G401.6 (cell line): ENCODE results near the gene TNS3.

Experiments
- FAIRE-seq: peaks from 2 replicates; lab custom pipeline; 2012; peaks lifted over from hg19 to GRCh38; lab: Jason Lieb, UNC

Gene TNS3

DNA sequence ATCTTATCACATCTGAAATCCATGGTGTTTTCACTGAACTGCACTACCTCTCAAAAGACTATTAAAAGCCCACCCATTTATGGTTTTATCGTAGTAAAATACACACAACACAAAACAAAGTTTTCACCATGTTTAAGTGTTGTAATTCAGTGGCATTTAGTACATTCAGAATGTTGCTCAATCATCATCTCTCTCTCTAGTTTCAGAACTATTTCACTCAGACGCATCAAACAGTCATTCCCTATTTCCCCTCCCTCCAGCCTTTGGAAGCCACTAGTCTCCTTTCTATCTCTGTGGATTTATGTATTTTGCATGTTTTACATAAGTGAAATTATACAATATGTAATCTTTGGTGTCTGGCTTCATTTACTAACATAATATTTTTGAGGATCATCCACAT is 332.6 kb downstream of the TNS3 start:
- no peak for FAIRE-seq

DNA sequence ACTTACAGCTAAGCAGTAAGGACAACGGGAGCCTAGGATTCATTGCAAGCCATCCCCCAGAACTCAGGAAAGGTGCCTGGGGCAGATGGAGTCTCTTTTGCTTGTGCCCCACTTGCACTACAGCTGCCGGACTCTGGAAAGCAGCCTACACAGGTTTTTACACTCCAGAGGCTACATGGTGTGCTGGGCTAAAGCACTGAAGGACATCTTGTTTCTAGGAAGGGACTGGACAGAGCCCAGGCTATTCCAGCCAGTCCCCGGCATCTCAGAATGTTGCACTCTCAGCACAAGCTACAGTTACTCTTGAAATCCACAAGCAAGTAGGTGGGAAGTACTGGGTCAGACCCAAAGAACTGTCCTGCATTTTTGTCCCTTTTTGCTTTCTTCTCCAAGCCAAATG is 333.1 kb downstream of the TNS3 start:
- no peak for FAIRE-seq

DNA sequence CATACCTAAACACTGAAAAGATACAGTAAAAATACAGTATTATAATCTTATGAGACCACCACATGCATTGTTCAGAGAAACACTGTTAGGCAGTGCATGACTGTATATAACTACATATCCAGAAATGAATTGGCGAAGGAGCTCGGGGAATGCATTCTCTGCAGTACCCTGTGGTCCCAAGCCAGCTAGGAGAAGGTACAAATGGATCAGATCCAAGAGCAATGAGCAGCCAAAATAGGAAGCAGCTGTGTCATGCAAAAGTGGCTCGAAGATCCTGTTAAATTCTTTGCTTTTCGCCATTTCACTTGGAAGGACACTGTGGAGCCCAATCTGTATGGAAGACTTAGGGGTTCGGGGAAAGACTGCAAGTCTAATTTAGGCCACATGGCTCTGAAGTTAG is 334.8 kb downstream of the TNS3 start:
- FAIRE-seq = no peak

DNA sequence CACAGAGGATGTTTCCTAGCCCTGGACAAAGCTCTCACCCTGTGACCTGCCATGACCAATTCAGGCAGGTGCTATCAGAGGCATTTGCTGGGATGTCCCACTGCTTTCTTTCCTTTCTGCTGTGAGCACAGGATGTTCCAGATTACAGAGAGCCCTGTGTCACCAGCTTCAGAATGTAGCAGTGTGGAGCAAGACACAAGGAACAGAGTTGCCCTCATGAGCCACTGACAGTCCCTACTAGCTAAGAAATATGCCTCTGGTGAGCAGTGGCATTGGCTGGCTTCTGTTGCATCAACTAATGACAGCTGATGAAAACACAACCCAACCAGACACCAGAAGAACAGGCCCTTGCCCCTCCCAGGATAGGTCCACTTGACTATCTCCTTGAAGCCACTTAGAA is 337.2 kb downstream of the TNS3 start:
- no peak for FAIRE-seq

DNA sequence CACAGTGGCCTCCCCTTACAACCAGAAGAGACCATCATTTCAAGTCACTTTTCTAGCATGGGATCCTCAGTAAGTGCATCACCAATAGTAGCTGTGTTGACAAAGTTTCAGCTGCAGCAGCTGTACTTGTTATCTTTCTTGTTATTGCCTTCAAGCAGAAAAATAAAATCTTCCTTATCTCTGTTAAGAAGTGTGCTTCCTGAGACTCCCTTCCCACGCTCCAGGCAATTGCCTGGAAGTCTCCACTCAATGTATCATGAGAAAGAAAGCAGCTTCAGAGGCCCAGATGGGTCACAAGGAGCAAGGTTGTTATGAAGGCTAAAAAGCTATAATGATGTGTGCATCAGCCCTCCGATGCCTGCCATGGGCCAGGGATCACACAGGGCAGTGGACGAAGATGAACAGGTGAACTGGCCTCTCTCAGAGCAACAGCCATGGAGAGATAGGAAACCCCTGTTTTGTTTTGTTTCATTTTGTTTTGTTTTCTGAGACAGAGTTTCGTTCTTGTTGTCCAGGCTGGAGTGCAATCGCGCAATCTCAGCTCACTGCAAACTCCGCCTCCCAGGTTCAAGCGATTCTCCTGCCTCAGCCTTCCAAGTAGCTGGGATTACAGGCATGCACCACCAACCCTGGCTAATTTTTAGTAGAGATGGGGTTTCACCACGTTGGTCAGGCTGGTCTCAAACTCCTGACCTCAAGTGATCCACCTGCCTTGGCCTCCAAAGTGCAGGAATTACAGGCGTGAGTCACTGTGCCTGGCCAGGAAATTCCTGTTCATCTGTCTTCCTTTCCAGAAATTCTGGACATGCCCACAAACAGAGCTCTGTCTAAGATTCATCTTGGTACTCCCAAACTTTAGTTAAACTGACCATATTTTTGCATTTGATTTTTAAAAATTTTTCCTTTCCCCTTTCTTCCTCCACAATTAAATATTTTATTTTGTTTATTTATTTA is 340.5 kb downstream of the TNS3 start:
- no peak for FAIRE-seq

DNA sequence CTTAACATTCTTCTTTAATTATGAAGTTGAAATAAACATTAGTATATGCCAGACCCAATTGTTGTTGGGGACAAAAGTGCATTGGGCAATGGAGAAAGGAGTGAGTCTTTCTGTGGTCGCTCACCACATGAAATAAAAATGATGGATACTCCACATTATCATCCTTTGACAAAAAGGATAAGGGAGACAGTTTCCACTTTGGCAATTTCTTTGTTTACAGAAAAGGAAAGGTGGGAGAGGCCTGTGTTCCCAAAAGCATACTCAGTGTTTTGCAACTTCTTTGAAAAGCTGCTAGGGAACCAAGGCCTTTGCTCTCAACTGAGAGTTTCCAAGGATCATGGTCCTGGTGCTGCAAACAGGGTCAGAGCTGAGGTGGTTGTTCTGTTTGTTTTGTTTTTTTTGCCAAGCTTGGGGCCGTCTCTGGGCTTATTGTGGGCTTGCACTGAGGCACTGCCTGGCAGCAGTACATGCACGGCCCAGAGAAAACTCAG is 341.9 kb downstream of the TNS3 start:
- FAIRE-seq = no peak

DNA sequence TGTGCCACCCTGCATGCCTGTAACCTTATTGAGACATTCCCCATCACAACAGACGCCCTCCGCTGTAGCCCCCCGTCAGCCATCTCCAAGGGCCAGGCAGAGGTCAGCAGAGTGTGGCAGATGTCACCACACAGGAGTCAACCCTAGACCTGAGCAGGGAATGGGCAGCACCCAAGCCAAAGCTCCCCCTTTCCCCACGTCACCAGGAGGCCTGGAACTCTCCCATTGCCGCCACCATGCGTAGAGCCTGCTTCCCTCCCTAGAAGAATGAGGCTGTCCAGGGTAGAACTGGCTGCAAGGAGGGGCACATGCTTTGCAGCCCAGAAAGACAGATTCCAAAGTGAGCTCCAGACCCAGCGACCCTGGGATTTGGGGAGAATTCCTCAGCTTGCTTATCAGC is 342.9 kb downstream of the TNS3 start:
- no peak for FAIRE-seq

DNA sequence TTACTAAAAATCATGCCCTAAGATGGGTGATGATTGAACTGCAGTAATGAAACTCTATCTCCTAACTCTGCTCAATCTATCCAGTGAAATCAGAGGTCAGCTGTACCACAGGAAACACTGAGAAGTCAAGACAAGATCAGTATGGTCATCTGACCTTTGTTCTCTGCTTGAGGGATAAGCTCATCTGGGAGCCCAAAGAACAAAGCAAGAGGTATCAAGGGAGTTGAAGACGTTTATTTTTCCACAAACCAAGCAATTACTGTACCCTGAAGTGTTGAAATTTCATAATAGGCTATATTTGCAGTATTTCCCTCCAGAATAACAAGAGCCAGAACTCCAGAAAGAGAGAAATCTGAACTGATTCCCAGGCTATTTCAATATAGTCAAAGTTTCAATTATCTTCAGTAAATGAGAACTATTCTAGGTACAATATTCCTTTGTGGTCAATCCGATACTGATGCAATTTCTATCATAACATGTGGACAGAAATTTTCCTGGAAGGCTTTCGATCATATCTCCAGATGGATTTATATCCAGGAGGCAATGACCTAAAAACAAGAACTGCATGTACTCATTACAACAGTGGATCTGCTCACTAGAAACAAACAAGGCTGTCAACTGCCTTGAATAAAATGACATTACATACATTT is 345.3 kb downstream of the TNS3 start:
- FAIRE-seq = no peak

DNA sequence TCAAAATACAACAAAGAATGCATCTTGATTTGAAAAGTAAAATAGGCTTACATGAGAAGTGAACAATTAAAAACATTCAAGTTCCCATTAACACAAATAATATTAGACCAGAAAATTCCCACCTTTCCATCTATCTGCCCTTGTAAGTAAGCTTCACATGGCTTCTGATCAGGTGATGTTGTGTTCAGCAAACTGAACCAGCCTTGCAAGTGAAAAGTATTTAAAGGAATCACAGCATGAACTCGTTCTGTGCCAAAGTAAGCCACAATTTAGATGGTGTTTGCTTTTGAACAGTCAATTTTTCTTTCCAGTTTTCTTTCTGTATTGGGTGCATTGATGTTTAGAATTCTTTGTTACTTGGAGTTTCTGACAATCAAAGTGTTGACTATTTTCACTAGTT is 347.9 kb downstream of the TNS3 start:
- FAIRE-seq = no peak

DNA sequence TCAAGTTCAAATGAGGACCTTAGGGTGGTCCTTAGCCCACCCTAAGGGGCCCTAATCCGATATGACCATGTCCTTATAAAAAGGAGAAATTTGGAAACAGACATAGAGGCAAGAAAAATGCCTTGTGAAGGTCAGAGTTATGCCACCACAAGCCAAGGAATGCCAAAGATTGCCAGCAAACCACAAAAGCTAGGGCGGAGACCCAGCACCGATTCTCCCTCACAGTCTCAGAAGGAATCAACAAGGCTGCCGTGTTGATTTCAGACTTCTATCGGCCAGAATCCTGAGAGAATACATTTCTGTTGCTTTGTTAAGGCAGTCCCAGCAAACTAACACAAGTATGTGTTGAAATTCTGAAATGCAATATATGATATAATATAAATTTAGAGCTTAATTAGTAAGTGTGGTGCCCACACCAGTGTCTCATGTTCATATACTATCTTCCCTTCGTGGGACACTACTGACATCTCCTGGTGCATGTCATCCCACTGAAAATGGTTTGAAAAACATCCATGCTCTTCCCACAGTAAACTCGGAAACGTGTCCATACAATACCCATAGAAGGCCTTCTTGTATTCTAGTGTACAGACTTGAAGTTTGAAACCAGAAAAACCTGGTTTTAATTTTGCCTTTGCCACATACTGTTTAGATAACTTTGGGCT is 349.0 kb downstream of the TNS3 start:
- FAIRE-seq = no peak

DNA sequence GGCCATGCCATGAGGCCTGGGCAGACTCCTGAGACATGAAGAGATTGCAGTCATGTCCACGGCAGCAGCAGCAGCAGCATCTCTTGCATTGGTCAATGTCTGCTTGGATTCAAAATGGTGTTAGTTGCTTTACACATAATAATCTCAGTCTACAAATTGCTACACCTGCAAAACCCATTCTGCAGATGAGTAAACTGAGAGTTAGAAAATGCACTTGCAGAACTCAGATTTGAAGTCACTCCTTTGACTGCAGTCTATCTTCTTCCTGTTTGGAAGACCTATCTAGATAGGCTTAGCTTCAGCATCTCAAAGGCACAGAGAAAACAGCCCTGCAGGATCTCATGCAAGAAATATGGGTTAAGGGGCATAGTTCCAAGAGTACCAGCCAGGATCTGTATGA is 350.3 kb downstream of the TNS3 start:
- FAIRE-seq = no peak

DNA sequence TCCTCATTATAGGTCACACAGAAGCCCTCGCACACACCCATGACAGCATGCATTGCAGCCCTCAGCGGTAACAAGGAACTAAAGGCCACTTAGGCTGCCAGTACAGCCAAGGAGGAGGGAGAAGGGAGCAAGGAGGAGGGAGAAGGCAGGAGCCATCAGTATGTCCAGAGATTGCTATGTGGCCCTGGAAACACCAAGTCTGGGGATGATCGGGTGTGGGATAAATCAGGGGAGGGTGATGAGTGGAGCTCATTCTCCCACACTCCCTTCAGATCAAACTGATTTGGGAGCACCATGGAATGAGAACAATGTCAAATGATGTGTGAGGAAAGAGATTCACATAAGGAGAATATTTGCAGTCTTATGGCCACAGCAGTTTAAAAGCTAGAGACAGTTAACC is 350.9 kb downstream of the TNS3 start:
- no peak for FAIRE-seq

DNA sequence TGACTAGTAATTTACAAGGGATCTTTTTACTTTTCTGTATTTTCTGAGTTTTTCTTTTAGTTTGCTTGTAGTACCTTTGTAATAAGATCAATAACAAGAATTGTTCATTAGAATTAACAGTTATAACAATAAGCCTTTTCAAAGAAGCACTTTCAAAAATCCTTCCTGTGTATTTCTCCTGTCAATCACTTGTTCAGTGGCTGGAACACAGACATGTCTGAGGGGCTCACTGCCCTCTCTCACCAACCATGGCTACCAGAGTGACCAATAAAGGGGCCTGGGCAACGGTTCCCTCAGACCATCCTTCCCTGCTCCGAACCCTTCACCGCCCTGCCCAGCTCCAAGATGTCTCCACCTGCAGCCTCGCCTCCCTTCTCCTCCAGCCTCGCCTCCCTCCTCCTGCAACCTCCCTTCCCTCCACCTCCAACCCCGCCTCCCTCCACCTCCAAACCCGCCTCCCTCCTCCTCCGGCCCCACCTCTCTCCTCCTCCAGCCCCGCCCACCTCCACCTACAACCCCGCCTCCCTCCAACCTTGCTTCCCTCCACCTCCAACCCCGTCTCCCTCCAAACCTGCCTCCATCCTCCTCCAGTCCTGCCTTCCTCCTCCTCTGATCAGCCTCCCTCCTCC is 353.4 kb downstream of the TNS3 start:
- FAIRE-seq = peak; percentile 3

DNA sequence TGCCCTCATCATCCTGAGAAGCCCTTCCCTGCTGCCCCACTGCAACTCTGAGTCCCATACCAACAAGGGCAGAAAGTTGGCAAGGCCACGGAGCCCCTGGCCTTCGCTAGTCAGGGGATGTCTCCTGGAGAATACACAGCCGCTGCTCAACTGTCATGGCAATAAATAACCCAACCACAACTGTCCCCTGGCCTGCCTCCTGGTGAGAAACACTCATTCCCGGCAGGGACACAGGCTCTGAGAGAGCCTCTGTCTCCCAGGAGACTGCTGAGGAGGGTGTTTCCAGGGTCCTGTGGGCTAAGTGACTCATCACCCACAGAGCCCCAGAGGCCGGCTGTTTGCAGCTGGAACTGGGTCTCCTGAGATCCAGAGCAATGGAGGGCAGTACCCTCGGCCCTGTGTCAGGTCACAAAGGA is 354.1 kb downstream of the TNS3 start:
- no peak for FAIRE-seq

DNA sequence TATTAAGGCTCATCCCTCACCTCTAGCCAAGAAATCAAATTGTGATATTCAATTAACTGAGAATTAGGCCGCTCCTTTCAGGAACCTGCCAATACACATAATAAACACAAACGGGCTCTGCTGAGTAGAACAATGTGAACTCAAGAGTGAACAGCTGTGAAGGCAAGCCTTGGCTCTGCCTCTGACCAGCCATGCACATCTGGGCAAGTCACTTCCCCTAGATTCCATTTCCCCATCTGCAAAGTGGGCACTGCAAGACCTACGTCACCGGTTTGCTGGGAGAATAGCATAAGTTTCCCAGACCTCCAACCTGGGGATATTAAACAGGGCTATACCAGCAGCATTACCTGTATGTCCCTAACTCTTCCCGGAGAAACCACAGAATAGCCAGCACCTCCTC is 355.2 kb downstream of the TNS3 start:
- FAIRE-seq = no peak

DNA sequence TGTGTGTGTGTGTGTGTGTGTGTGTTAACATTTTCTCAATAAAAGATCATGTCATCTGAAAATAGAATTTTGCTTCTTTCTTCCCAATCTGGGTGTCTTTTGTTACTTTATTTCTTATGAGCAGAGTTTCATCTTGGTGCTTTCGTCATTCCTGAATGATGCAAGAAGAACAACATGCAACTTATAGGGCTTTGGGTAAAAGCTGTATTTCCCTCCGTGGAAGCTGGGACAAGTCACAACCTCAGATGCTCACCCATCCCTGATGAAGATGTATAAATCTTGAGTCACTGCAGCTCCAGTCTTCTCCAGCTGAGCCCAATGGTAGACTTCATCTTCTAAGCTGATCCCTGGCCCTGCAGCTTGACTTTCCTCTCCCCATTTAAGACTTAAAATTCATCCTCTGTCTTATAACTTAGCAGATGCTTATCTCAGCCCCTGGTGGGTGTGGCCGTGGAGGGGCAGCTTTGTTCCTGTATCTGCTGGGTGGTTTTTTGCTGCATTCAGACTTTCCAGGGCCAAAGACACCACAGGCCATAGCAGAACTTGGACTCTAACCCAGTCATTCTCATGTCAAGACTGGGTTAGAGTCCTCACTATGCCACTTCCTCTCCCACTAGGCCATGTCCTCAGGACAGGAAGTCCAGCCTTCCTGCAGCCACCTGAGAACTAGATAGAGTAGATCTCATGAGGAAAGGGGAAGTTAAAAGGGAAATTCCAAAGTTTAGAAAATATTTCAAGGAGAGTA is 356.4 kb downstream of the TNS3 start:
- no peak for FAIRE-seq
